ENCODE measurements around the gene TMEM164.

Gene TMEM164

DNA sequence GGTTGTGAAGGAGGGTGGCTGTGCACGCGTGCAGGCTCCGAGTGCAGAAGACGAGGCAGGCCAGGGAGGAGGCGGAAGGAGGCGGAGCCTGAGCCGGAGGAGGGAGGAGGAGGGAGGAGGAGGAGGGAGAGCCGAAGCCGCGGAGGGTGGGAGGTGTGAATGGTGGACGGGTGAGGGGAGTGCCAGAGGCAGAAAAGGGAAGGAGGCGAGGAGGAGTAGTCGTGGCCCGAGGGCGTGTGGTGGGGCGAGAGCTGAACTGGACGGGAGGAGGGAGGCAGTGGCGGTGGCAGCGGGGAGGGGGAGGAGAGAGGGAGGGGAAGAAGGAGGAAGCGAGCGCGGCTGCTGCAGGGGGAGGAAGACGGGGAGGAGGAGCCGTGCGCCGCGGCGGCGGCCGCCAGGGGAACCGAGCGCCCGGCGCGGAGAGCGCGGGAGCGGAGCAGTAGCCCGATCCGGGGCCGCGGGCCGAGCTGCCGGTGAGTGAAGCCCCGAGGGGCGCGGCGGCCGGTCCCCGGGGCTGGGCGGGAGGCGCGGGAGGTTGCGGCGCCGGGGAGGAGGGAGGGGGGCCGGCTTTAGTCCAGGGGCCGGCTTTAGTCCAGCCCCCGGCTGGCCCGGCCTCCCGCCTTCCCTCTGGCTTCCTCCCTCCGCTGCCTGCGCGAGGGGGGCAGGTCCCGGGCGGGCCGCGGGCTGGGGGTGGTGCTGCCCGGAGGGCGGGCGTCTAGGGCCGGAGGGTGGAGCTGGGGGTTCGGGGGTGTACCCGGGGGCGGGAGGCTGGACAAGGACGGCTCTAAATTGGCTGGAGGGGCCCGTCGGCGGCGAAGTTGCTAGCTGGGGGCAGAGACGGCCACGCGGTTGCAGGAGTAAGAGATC, at the start of gene TMEM164:
TMEM164 (plus strand) TSS at position 815 of the 867 bp plus-strand sequence. CDS start 661 bp downstream, outside the sequence.
- H3K9me3 Mint-ChIP-seq, result no peaks in the 10 kb centered on the region
- peaks cover 9% of the 10 kb centered on the region for H3K27me3 Mint-ChIP-seq (ENCODE audit: low read depth, poor library complexity)
- H3K4me1 Mint-ChIP-seq, result peaks cover 67% of the 10 kb centered on the region
- no peak for TF ChIP-seq CTCF (IDR thresholded peaks at IDR 0.05)
- H3K4me3 Mint-ChIP-seq, result peak within 1 kb of the TSS; percentile 96
- peak within 1 kb of the TSS; percentile 89 for H3K27ac Mint-ChIP-seq
- peaks cover 17% of the 10 kb centered on the region for H3K36me3 Mint-ChIP-seq (ENCODE audit: low read depth)
- peak; percentile 86 for DNase-seq

- Mint-ChIP-seq H3K27ac (no peak overlapping the region), H3K27me3 (ENCODE audit: low read depth, poor library complexity) (peaks cover 3% of the 10 kb centered on the region), H3K4me3 (no peak overlapping the region), H3K4me1 (no peaks in the 10 kb centered on the region), H3K36me3 (ENCODE audit: low read depth) (no peaks in the 10 kb centered on the region), H3K9me3 (no peaks in the 10 kb centered on the region)
- no peak for TF ChIP-seq CTCF (IDR thresholded peaks at IDR 0.05)
- no peak for DNase-seq
Observed at GRCh38 chrX:109954333-109954732, 48.6 kb upstream of the TMEM164 start.

DNA sequence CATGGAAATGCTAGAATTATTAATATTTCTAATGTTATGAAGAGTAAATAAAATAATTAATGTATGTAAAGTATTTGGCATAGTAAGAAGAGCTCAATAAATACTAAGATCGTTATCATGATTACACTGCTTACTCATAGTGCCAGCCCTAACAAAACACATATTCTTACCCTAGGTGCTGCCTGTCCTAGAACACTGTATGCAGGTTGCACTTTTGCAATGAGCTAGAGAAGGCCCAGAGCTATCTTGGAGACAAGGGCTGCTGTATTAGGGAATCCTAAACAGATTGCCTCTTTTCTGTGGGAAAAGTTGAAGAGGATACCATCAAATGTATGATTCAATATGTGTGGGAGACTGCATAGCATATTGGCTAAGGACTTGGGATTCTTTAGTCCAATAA, 48.0 kb upstream of the TMEM164 start:
- no peak for TF ChIP-seq CTCF (IDR thresholded peaks at IDR 0.05)
- Mint-ChIP-seq H3K9me3 (no peaks in the 10 kb centered on the region), H3K27me3 (ENCODE audit: low read depth, poor library complexity) (peaks cover 3% of the 10 kb centered on the region), H3K4me3 (no peak overlapping the region), H3K36me3 (ENCODE audit: low read depth) (no peaks in the 10 kb centered on the region), H3K4me1 (no peaks in the 10 kb centered on the region), H3K27ac (no peak overlapping the region)
- DNase-seq, result no peak

- Mint-ChIP-seq H3K36me3 (ENCODE audit: low read depth) (no peaks in the 10 kb centered on the region), H3K4me3 (no peak overlapping the region), H3K4me1 (no peaks in the 10 kb centered on the region), H3K27ac (no peak overlapping the region), H3K9me3 (no peaks in the 10 kb centered on the region), H3K27me3 (ENCODE audit: low read depth, poor library complexity) (peaks cover 1% of the 10 kb centered on the region)
- DNase-seq, result no peak
- no peak for TF ChIP-seq CTCF (IDR thresholded peaks at IDR 0.05)
Observed at GRCh38 chrX:109958266-109958665, 44.6 kb upstream of the TMEM164 start.

- H3K36me3 Mint-ChIP-seq (ENCODE audit: low read depth), result no peaks in the 10 kb centered on the region
- TF ChIP-seq CTCF (IDR thresholded peaks at IDR 0.05), result no peak
- H3K9me3 Mint-ChIP-seq, result no peaks in the 10 kb centered on the region
- H3K4me1 Mint-ChIP-seq, result no peaks in the 10 kb centered on the region
- H3K27ac Mint-ChIP-seq, result no peak overlapping the region
- H3K4me3 Mint-ChIP-seq, result no peak overlapping the region
- no peak for DNase-seq
- H3K27me3 Mint-ChIP-seq (ENCODE audit: low read depth, poor library complexity), result no peaks in the 10 kb centered on the region
Observed at GRCh38 chrX:109959356-109959871, 43.5 kb upstream of the TMEM164 start.

Measured in nephron progenitor cell (in vitro differentiated cells).